HG03066 (cell line): Measurements from ENCODE around the gene ACOXL.

Experiments used
- ATAC-seq: cut with Tn5 transposase; IDR thresholded peaks from one replicate; pipeline ENCODE4 v1.9.1; 2021; ENCODE audit warnings: low read depth; ENCODE audit not compliant: unreplicated experiment

ACOXL gene

GRCh38 chr2:111167863-111168162 lies 435.4 kb downstream of the ACOXL start:
- ATAC-seq = no peak
